CD4-positive, alpha-beta T cell treated with Interleukin-4 for 4 hours (primary cell): Measurements from ENCODE around the gene SUGP2.
"Not testable (repeated sequence)": the region's sequence is repeated elsewhere in the genome, so short reads cannot be mapped to it uniquely, and the experiment has no call there.

Source experiments
- DNase-seq: peaks from one replicate; pipeline ENCODE4 v3.0.0-alpha.2; 2020

Gene SUGP2

GRCh38 chr19:18987456-18987855 lies 45.9 kb downstream of the SUGP2 start:
- DNase-seq: no peak

DNA sequence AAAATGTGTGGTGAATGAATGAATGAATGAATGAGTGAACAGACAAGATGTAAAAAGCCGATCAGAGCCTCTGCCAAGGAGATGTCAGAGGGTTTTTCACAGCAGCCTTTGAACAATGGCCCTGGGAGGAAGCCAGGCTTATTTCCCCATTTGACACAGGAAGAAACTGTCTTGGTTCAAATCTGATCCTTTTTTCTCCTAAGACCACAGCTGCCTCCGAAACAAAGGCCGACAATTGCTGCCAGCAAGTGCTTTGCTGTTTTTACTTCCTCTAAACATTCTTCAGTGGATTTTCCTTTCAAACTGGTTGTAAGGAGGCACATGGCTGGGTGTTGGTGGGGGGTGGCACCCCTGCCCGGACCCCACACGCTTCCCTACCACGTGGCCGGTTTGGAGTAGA lies 48.1 kb downstream of the SUGP2 start:
- DNase-seq: peak; percentile 4

DNA sequence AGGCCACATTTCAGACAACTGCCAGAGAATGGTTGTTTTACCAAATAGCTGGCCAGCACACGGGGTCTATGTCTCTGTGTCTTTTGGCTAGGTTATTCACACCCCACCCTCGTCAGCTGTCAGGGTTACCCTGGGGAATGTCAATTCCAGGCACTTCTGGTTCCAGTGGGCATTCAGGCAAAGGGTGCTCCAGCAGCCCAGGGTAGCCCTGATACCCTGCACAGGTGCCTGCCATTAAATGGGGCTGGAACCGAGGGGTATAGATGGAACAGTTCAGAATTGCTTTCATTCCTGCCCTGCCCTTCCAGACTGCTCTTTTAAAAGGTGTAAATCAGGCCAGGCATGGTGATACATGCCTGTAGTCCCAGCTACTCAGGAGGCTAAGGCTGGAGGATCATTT lies 49.1 kb downstream of the SUGP2 start:
- DNase-seq: no peak

DNA sequence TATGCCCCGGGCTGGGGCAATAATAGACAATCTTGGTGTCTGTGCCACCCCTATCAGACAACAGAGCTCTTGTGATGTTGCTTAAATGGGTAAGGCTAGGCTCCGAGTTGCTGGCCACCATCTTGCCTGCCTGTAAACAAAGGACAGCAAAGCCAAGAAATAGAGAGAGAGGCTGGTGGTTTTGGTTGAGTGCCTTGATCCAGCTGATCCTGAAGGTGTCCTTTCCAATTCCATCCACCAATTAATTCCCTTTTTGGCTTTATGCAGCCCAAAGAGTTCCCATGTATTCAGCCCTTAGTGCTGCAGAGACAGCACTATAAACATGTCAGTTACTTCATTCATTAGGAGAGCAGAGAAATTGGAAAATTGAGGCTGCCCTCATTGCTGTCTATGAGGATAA lies 50.6 kb downstream of the SUGP2 start:
- no peak for DNase-seq

DNA sequence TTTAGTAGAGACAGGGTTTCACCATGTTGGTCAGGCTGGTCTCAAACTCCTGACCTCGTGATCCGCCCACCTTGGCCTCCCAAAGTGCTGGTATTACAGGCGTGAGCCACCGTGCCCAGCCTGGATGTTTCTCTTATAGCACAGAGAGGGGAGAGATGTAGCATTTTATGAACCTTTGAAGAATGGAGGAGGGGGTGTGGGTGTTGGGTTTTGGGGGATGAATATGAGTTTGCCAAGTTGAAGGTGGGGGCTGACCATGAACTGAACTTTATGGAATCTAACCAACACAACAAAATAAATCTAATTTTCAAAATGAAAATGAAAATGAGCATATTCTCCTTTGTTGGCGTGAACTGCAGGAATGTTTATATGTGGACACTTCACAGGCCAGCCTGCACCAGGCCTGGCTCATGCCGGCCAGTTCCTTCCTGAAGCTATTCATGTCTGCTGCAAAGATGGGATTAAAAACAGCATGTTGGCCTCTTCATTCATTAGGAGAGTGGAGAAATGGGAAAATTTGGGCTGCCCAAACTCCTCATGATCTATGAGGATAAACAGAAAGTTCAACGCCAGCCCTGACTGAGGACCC lies 52.8 kb downstream of the SUGP2 start:
- no peak for DNase-seq

GRCh38 chr19:18978616-18979015 lies 54.7 kb downstream of the SUGP2 start:
- DNase-seq: no peak

GRCh38 chr19:18975869-18976268 lies 57.4 kb downstream of the SUGP2 start:
- DNase-seq: no peak

DNA sequence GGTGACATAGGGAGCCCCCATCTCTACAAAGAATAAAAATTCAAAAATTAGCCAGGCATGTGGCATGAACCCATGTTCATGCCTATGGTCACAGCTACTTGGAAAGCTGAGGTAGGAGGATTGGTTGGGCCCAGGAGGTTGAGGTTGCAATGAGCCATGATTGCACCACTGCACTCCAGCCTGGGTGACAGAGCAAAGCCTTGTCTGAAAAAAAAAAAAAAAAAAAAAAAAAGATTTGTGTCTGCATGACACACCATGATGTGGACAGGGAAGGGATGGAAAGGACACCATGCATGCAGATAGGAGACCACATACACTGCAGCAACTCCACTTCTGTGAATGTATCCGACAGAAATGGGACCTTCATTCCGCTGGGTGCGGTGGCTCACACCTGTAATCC lies 58.3 kb downstream of the SUGP2 start:
- no peak for DNase-seq

DNA sequence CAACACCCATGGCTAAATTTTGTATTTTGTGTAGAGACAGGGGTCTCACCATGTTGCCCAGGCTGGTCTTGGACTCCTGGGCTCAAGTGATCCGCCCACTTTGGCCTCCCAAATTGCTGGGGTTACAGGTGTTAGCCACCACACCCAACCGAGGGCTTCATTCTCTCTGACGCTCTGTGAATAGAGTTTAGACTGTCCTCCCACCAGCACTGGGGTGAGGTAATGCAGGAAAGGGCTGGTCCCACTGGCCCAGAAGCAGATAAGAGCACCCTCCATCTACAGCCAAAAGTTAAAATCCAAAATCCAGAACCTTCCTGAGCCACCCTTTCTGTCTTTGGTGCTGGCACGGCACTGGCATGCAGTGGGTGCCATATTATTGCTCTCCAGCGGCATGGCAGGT lies 60.5 kb downstream of the SUGP2 start:
- no peak for DNase-seq

DNA sequence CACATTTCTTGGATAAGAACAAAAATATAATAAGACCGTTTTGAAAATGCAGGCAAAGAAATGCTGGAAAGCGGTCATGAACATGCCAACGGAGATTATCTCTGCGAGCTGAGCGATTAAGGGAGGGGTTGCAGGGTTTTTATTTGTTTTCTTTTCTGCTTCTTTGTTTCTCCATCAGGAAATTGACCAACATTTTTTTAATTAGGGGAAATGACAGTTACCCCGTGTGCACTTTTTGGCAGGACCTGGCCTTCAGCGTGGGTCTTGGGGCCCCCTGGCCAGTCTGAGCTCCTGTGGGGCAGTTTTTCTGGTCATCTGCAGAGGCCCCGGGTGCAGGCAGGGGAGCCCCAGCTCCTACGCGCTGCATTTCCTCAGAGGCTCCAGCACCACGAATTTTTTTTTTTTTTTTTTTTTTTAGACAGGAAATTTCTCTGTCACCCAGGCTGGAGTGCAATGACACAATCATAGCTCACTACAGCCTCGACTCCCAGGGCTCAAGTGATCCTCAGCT lies 61.0 kb downstream of the SUGP2 start:
- DNase-seq: no peak

- DNase-seq: no peak
These were observed 63.2 kb downstream of the SUGP2 start for GRCh38 chr19:18969931-18970659.

GRCh38 chr19:18967358-18968146 lies 65.8 kb downstream of the SUGP2 start:
- DNase-seq: no peak

DNA sequence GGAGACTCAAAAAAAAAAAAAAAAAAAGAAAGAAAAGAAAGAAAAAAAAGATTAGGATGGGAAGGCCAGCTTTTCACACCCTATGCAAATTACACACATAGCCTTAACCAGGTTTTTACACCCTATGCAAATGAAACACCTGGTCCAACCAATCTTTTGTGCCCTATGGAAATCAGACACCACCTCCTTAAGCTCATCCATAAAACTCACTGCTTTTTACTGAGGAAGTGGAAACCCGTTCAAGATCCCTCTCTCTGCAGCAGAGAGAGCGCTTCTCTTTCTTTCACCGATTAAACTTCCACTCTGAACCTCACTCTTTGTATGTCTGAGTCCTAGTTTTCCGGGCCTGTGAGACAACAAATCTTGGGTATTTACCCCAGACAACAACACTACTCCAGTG lies 67.0 kb downstream of the SUGP2 start:
- DNase-seq: no peak

- no peak for DNase-seq
These were observed 69.2 kb downstream of the SUGP2 start for GRCh38 chr19:18964121-18964520.

GRCh38 chr19:18961767-18962620 lies 71.3 kb downstream of the SUGP2 start:
- no peak for DNase-seq

- no peak for DNase-seq
These were observed 72.9 kb downstream of the SUGP2 start for GRCh38 chr19:18960370-18960769.

- DNase-seq: no peak
These were observed 78.3 kb downstream of the SUGP2 start for GRCh38 chr19:18955042-18955441.

DNA sequence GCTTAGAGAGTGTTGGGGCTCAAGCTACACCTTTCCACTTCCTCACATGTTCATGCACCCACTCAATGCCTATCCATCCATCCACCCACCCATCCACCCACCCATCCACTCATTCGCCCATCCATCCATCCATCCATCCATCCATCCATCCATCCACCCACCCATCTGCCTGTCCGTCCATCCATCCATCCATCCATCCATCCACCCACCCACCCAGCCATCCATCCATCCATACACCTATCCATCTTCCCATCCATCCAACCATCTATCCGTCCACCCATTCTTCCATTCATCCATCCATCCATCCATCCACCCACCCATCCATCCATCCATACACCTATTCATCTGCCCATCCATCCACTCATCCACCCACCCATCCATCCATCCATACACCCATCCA lies 79.2 kb downstream of the SUGP2 start:
- no peak for DNase-seq

- not testable (repeated sequence) for DNase-seq
These were observed 80.8 kb downstream of the SUGP2 start for GRCh38 chr19:18952364-18953003.

- DNase-seq: no peak
These were observed 81.5 kb downstream of the SUGP2 start for GRCh38 chr19:18951721-18952281.

GRCh38 chr19:18949858-18950257 lies 83.5 kb downstream of the SUGP2 start:
- no peak for DNase-seq

GRCh38 chr19:18948976-18949356 lies 84.4 kb downstream of the SUGP2 start:
- DNase-seq: no peak
